ENCODE results near the gene ADCK1.

GRCh38 chr14:77865455-77865854 is 65.5 kb downstream of the ADCK1 start:
- no peak for TF ChIP-seq CTCF (IDR thresholded peaks at IDR 0.05; ENCODE audit: insufficient read depth, low read length, poor library complexity, severe bottlenecking)
- no peak for TF ChIP-seq EZH2phosphoT487 (conservative IDR thresholded peaks at IDR 0.05; ENCODE audit: low read length)
